GM10847 (cell line): ENCODE results near the gene RNF126.

ENCODE experiments used
- POLR2A ChIP-seq: IDR thresholded peaks from 2 replicates; pipeline ENCODE4 v1.6.1; 2011; ENCODE audit not compliant: insufficient read length; ENCODE audit errors: extremely low read depth

The RNF126 gene

GRCh38 chr19:676339-677105, 13.5 kb upstream of the RNF126 start, which contains the start of gene FSTL3:
TSS of gene FSTL3 (plus strand) at chr19:676392. CDS start at chr19:676424, 32 bp downstream.
- no peak for TF ChIP-seq POLR2A

- TF ChIP-seq POLR2A, result no peak
Measured at GRCh38 chr19:676007-676338, 13.0 kb upstream of the RNF126 start.

GRCh38 chr19:674282-675151, 11.5 kb upstream of the RNF126 start:
- no peak for TF ChIP-seq POLR2A

DNA sequence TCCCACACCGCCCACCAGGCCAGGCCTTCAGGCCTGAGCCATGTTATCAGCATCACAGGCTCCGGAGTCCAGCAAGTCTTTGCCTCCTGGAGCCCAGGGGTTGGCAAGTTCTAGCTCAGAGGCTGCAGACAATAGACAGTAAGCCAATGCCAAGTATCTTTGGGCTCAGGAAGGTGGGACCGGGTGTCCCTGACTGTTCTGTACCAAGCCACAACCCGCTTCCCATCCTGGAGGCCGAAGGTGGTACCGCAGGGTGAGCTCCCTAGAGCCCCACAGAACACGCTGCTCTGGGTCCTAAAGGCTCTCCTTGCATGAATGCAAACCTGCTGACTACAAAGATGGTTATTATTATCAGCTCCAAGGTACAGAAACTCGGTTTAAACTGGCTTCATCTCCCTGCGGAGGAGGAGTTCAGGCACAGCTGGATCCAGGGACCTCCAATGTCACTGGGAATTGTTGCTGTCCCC, 7.6 kb upstream of the RNF126 start:
- no peak for TF ChIP-seq POLR2A

- no peak for TF ChIP-seq POLR2A
Measured at GRCh38 chr19:664913-665443, 2.0 kb upstream of the RNF126 start.

GRCh38 chr19:663682-664117, 686 bp upstream of the RNF126 start:
- TF ChIP-seq POLR2A, result no peak

DNA sequence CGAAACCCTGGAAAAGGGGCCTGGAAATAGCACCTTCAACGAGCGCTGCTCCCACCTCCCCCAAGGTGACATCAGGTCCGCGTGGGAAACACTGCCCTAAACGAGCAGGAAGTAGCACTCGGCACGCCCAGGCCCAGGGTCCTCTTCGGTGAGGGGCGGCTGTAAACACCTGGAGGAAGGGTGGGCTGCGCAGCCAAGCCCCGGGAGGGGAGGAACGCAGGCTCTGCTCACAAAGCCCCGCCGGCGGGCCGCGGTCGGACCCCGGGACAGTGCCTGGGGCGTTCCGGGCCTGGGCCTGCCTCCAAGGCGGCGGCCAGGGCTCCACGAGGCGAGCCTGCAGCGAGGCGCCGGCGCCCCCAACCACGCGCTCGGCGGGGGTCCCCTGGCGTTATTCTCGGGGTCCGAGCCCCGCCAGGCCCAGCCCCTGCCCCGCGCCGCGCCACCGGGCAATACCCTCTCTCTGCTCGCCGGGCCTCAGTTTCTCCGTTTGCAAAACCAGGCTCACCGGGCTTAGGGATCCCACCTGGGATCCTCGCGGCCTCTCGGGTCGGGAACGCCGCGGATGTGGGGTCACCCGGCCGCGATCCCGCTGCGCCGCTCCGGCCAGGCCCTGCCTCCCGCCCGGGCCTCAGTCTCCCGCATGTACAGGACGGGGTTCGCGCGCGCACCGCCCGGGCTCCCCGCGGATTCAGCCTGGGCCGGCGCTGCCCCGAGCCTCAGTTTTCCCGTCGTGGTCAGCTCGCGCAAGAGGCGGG, 630 bp downstream of the RNF126 start:
- no peak for TF ChIP-seq POLR2A

DNA sequence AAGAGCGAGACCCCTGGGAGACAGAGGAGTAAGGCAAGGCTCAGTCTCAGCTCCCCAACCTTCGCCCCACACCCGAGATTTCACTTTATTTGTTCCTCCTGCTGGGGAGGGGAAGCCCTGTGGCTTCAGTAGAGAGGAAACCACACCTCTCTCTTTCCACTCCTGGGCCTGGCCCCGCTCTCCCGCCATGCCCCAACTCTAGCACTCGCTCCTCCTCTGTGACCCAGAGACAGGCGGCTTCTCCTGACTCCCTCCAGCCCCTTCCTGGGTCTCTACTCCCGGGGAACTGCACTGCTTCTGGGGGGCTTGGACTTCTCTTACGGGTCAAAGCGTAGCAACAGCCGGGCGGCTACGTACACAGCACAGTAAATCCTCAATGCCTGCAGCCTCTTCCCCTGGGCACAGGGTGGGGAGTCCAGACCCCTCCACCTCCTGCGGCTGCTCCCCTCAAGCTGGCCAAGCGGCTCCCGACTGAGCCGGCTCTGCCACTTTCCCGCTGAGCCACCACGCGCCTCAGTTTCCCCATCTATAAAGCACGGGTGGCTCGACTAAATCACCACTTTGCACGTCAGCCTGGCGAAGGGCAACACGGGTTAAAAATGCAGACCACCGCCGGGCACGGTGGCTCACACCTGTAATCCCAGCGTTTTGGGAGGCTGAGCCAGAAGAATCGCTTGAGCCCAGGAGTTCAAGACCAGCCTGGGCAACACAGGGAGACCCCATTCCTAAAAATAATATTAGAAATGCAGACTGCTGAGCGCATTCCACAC, 1.4 kb downstream of the RNF126 start:
- no peak for TF ChIP-seq POLR2A

DNA sequence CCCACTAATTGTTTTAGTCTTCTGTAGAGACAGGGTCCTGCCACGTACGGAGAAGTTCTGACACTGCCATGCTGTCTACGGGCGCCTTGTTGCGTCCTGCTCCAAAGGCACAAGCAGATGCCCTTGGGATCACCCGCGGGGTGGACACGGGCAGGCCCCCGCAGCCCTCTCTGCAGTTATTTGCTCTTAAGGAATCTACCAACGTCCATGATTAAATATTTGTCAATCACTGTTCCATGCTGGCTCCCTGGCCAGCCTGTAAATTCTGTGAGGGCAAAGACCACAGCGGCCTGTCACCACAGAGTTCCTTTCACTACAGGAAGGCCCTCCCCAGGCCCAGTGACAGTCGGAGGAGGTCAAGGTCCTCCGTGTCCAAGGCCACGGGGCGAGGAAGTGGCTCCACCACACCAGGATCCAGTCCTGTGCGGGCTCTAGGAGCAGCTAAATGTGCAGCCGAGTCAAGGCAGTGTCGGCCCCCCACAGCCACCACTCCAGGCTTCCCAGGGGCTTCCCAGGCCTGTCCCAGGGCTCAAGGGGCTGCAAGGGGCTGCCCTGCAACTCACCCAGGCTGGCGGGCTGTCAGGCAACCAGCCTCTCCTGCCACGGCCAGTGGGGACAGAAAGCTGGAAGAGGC, 2.1 kb downstream of the RNF126 start:
- no peak for TF ChIP-seq POLR2A

DNA sequence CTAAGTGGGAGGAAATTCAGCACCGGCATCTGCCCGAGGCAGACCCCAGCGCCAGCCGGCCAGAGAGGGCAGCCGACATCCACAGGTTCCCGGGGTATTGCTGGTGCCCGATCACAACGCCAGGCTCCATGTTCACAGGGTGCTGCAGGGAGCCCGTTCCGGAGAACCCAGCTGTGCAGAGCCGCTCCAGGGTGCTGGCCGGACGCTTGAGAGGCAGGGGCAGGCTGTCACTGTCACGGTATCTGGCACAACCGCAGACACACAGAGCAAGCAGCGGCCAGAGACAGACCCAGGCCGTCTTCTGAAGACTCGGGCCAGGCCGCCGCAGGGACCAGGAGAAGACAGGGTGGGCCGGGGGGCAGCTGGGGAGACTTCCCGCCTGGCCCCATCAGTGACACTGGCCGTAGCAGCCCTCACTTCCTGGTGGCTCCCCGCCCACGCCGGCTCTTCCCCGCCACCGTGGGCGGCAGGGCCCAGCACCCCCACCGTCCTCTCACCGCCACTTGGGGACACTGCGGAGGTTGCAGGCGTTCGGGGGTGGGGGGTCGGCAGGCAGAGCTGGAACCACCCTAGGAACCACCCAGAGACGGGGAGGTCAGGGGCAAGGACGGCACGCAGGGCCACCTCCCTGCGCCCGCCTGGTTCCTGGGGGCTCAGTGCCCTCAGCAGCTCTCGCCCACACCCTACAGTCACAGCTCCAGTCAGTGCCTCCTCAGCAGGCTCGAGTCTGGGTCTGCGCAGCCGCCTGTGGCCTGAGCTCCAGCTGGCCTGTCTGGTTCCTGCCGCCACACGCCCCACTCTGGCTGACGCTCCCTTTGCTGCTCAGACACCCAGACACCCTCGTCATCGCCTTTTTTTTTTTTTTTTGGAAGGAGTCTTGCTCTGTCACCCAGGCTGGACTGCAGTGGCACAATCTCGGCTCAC, 3.8 kb downstream of the RNF126 start:
- no peak for TF ChIP-seq POLR2A

DNA sequence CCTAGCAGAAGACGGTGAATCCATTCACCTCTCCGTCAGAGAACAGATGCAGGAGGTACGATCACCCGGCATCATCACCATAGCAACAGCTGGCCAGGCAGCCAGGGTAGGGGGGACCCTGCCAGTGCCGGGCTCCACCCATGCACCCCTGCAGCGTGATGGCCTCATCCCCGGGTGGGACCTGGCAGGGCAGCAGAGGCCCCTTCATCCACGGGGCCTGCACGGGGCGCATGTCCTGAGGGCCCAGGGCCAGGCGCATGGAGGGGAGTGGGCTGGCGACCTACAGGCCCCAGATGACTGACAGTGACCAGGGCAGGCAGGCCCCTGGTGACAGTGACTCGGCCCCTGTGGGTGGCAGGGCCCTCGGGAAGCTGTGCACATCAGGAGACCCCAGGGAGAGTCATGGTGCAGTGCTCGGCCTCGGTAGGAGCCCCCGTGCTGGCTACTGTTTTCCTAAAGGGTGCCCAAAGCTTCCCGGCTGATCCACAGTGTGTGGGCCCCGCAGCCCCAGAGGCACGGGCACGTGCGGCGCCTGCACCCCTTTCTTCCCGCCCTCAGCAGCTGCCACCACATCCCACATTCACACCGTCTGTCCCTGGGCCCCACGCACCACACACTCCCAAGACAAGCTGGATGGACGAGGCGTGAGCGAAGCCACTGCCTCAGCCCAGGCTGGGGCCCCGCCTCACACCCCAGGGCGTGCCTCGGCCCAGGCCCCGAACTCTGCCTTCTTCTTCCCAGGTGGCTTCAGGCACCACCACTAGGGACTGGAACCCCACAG, 4.8 kb downstream of the RNF126 start:
- TF ChIP-seq POLR2A, result no peak

DNA sequence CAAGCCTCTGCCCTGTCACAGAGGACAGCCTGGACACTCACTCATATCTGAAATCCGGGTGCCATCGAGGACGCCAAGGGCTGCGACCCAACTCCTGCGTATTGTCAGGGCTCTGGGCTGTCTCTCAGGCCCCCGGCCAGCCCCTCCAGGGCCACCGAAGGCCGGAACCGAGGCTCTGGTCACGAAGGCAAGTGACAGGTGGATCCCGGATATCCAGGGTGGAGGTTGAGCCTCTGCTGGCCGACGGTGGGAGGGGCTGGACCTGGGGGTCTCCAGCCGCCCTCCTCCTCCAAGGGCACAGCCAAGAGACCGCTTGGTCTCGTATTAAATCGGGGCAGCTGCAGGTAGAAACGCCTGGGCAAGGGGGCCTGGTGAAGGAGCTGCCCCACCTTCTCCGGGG, 5.4 kb downstream of the RNF126 start:
- TF ChIP-seq POLR2A, result no peak
